K562 (cell line): ENCODE measurements around the gene BCCIP. TPM values are rescaled to one million over a fixed set of nuclear protein-coding genes. Genes with fewer than 3 reads are reported as not detected.

Source experiments
- ATAC-seq: fragments of 200-7000 bp; cut with Tn5 transposase; 3 replicates; pipeline ENCODE4 v1.9.1; 2020; ENCODE audit warnings: moderate library complexity
- BruUV-seq: library from RNA; stranded (reverse); fragments of 400-500 nt; replicated peaks from 2 replicates; lab custom pipeline; 2021; lab: Mats Ljungman, UMichigan
- CTCF ChIA-PET: fragments of 300-600 bp; formaldehyde crosslinking; extraction: SDS; loops from one replicate; lab custom pipeline; 2021; ENCODE audit warnings: low intra/inter-chr PET ratio; lab: Yijun Ruan, JAX
- POLR2A ChIA-PET: fragments of 300-600, 350-650 bp; sonication (Branson Sonifier 250); formaldehyde crosslinking; extraction: SDS; loops from one replicate; lab custom pipeline; 2021; ENCODE audit warnings: antibody characterized with exemption, inconsistent platforms; lab: Yijun Ruan, JAX
- DNase-seq, 4 experiments: peaks; one replicate each; pipeline versions ENCODE4 v3.0.0 to v3.0.0-alpha.2; 2011 to 2018; ENCODE audit warnings: low spot score in 3 of 4, mixed read lengths in 3 of 4; ENCODE audit errors: extremely low read depth in 1 of 4
- FAIRE-seq: peaks from 2 replicates; lab custom pipeline; 2011; peaks lifted over from hg19 to GRCh38; lab: Jason Lieb, UNC
- H2AFZ ChIP-seq: 2 replicates; pipeline ENCODE4 v1.6.0; 2011; ENCODE audit warnings: low read depth, low read length, control low read depth, inconsistent platforms
- H3K27ac ChIP-seq: fragments of 200-600 bp; 3 replicates; pipeline ENCODE4 v1.8.0; 2011; ENCODE audit warnings: low read depth, mild to moderate bottlenecking, control low read depth, inconsistent platforms, low read length, moderate library complexity, mixed read lengths; ENCODE audit errors: extremely low read depth
- H3K27me3 ChIP-seq, 2 experiments: fragments of 300-600 bp in 1 of 2; 2 replicates in 1 of 2; 3 replicates in 1 of 2; pipeline versions ENCODE4 v1.6.0 to v1.8.0; 2011; ENCODE audit warnings: inconsistent platforms in 2 of 2, low read length in 2 of 2, mild to moderate bottlenecking in 1 of 2, mixed read lengths in 1 of 2, moderate library complexity in 1 of 2; ENCODE audit not compliant: control insufficient read depth in 2 of 2, insufficient read depth in 2 of 2
- H3K36me3 ChIP-seq: fragments of 300-600 bp; 3 replicates; pipeline ENCODE4 v1.8.0; 2011; ENCODE audit warnings: mild to moderate bottlenecking, low read length, inconsistent platforms; ENCODE audit not compliant: control insufficient read depth, insufficient read depth
- H3K4me1 ChIP-seq, 2 experiments: fragments of 200-600 bp in 1 of 2; replicated peaks in 1 of 2; 2 replicates in 1 of 2; 3 replicates in 1 of 2; pipeline versions ENCODE4 v1.5.1 to v1.8.0; 2011; ENCODE audit warnings: inconsistent platforms in 2 of 2, low read length in 2 of 2, mild to moderate bottlenecking in 1 of 2, mixed read lengths in 1 of 2, moderate library complexity in 1 of 2; ENCODE audit not compliant: control insufficient read depth in 2 of 2, insufficient read depth in 2 of 2
- H3K4me2 ChIP-seq: 2 replicates; pipeline ENCODE4 v1.6.1; 2011; ENCODE audit warnings: low read length, control low read depth, inconsistent platforms, mixed read lengths; ENCODE audit not compliant: insufficient read depth
- H3K4me3 ChIP-seq: fragments of 200-600 bp; sonication (generic), shearing (Covaris generic); 2 replicates; pipeline ENCODE4 v1.5.1; 2016; ENCODE audit warnings: control low read depth, inconsistent platforms
- H3K79me2 ChIP-seq: fragments of 200-600 bp; 3 replicates; pipeline ENCODE4 v1.8.0; 2011; ENCODE audit warnings: low read length, inconsistent platforms; ENCODE audit not compliant: control insufficient read depth, insufficient read depth
- H3K9ac ChIP-seq, 2 experiments: 2 replicates each; pipeline versions ENCODE4 v1.6.0 to v1.6.1; 2011; ENCODE audit warnings: low read depth in 2 of 2, low read length in 2 of 2, control low read depth in 1 of 2, inconsistent platforms in 1 of 2, mild to moderate bottlenecking in 1 of 2, mixed read lengths in 1 of 2; ENCODE audit not compliant: insufficient read depth in 1 of 2
- H3K9me1 ChIP-seq: one replicate; pipeline ENCODE4 v1.6.0; 2011; ENCODE audit warnings: inconsistent platforms, mild to moderate bottlenecking, low read length, moderate library complexity; ENCODE audit not compliant: control insufficient read depth, insufficient read depth
- H3K9me3 ChIP-seq: replicated peaks from 2 replicates; pipeline ENCODE4 v1.5.1; 2011; ENCODE audit warnings: low read depth, low read length, inconsistent platforms; ENCODE audit not compliant: control insufficient read depth, insufficient read depth
- H4K20me1 ChIP-seq: replicated peaks from 2 replicates; pipeline ENCODE4 v1.6.1; 2011; ENCODE audit warnings: low read length, inconsistent platforms, mixed read lengths; ENCODE audit not compliant: control insufficient read depth, insufficient read depth
- ARHGAP35 ChIP-seq: fragments of 450-650 bp; IDR thresholded peaks from 2 replicates; pipeline ENCODE4 v1.6.1; 2018; ENCODE audit not compliant: partially characterized antibody
- ATF2 ChIP-seq: sonication (generic); formaldehyde crosslinking; IDR thresholded peaks from 2 replicates; pipeline ENCODE4 v1.8.1; 2022; ENCODE audit warnings: missing genetic modification reagents
- CREB5 ChIP-seq: fragments of 250-450 bp; sonication (Bioruptor Pico); IDR thresholded peaks from 2 replicates; pipeline ENCODE4 v1.5.0; 2020; ENCODE audit warnings: mild to moderate bottlenecking
- FOXJ2 ChIP-seq: fragments of 200-800 bp; sonication (Bioruptor generic); IDR thresholded peaks from 2 replicates; pipeline ENCODE4 v1.6.1; 2016; ENCODE audit warnings: missing genetic modification characterization, missing compliant biosample characterization
- HNRNPLL ChIP-seq: fragments of 200-400 bp; formaldehyde crosslinking; IDR thresholded peaks from 2 replicates; pipeline ENCODE4 v1.6.1; 2017; ENCODE audit warnings: low read length, low read depth, mild to moderate bottlenecking; ENCODE audit not compliant: poor library complexity, severe bottlenecking
- KLF13 ChIP-seq: fragments of 450-650 bp; IDR thresholded peaks from 2 replicates; pipeline ENCODE4 v1.6.1; 2016; ENCODE audit warnings: missing genetic modification characterization, low read depth, mild to moderate bottlenecking, missing compliant biosample characterization, moderate library complexity, borderline replicate concordance
- MEF2D ChIP-seq: conservative IDR thresholded peaks from 2 replicates; pipeline ENCODE4 v1.6.1; 2016; ENCODE audit warnings: low read depth, missing genetic modification characterization, missing compliant biosample characterization
- NBN ChIP-seq: fragments of 450-650 bp; IDR thresholded peaks from 2 replicates; pipeline ENCODE4 v1.6.1; 2016; ENCODE audit warnings: low read depth, mild to moderate bottlenecking
- ZNF354B ChIP-seq: fragments of 250-450 bp; sonication (Bioruptor Pico); IDR thresholded peaks from 2 replicates; pipeline ENCODE4 v1.4.0; 2020
- ZNF644 ChIP-seq: fragments of 200-800 bp; sonication (Bioruptor generic); IDR thresholded peaks from 2 replicates; pipeline ENCODE4 v1.6.1; 2016; ENCODE audit warnings: low read depth, missing genetic modification characterization, missing compliant biosample characterization
- whole genome bisulfite sequencing: fragments of 100-300 bp; shearing (Covaris generic); methylation state at CpG from one replicate; pipeline ENCODE4 v1.1.6; 2016; ENCODE audit warnings: low coverage, mixed read lengths; ENCODE audit not compliant: insufficient coverage; ENCODE audit errors: missing lambda C conversion rate; 5-methylcytosine and 5-hydroxymethylcytosine counted together
- in situ Hi-C: fragments of 300-500 bp; cut with MboI; formaldehyde crosslinking; loops from 4 replicates; pipeline ENCODE4 v1.15.0; 2018; ENCODE audit warnings: inconsistent platforms, mixed read lengths
- intact Hi-C: fragments of 100-400 bp; cut with micrococcal nuclease; formaldehyde crosslinking; loops from 2 replicates; pipeline ENCODE4 v1.14.2; 2022
- polyA plus RNA-seq, 8 experiments: library from polyadenylated mRNA; depleted of rRNA in 4 of 8; stranded (reverse) in 5 of 8; unstranded in 3 of 8; fragments of >200 nt; fragmentation: Nextera tagmentation in 2 of 8; fragmentation: Illumina TruSeq in 1 of 8; extraction: Ambion mirVana in 2 of 8; extraction: Trizol in 1 of 8; gene quantifications; 2 replicates each; pipeline versions ENCODE4 v1.2.1 to v1.2.3, GENCODE V29; 2011 to 2014; ENCODE audit warnings: inconsistent platforms in 1 of 8, missing spikeins in 1 of 8
- total RNA-seq, 7 experiments: library from RNA; depleted of rRNA in 6 of 7; stranded (reverse); fragments of >200 nt in 6 of 7; fragmentation: Illumina TruSeq in 2 of 7; extraction: Trizol in 2 of 7; gene quantifications; 2 replicates each; pipeline versions ENCODE4 v1.2.1 to v1.2.3, GENCODE V29; 2011 to 2021; ENCODE audit warnings: low replicate concordance in 1 of 7

The BCCIP gene
- total and polyA plus RNA-seq, 9 of the 15 experiments (the other 6 are each of a cell fraction or from before 2014, with no cell fraction given): 95.1 to 204 (median 163) TPM

DNA sequence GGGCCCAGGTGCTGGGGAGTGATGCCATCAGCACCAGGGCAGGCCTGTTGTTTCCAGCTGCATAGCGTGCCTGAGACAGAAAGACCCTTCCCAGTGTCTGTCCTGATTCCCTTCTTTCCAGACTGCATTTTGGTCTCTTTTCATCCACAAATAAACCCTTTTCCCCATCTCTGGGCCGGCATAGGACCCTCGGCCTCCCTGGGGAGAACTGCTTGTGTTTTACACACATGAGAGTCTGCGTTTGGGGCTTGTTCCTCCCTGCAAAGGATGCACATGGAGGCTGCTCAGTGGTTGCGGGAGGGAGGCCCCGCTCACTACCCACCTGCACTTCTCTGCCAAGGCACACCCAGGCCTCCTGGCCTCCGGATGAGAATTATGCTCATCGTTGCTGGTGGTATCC, 42.0 kb upstream of the BCCIP start:
- no peak overlapping the region; a peak in 1 of 4 replicates for H3K9ac ChIP-seq
- H3K4me1 ChIP-seq: no peaks in the 10 kb centered on the region
- FAIRE-seq (no peak), ATAC-seq (no peak)
- CTCF ChIA-PET: no interaction called here
- no peak overlapping the region for H2AFZ ChIP-seq
- no peaks in the 10 kb centered on the region for H3K27me3 ChIP-seq
- no peaks in the 10 kb centered on the region for H4K20me1 ChIP-seq
- H3K4me3 ChIP-seq: no peak overlapping the region
- H3K9me1 ChIP-seq: no peaks in the 10 kb centered on the region
- H3K4me2 ChIP-seq: no peak overlapping the region
- intact Hi-C loops: no loop called here
- 38% methylated on average over 7 of the region's 8 CpGs for WGBS
- no peaks in the 10 kb centered on the region for H3K9me3 ChIP-seq
- H3K36me3 ChIP-seq: no peaks in the 10 kb centered on the region
- TF ChIP-seq ZNF644 (tag): no peak
- no peak for TF ChIP-seq ATF2
- no peak for TF ChIP-seq HNRNPLL
- TF ChIP-seq ARHGAP35: no peak
- TF ChIP-seq FOXJ2 (tag): no peak
- no peak for TF ChIP-seq ZNF354B (CRISPR knock-in tag)
- TF ChIP-seq KLF13 (tag): no peak
- TF ChIP-seq CREB5 (CRISPR knock-in tag): no peak
- no peak for TF ChIP-seq MEF2D (tag)
- TF ChIP-seq NBN: no peak
- TF ChIP-seq, all 486 proteins: peak for 0
- no peaks in the 10 kb centered on the region for H3K79me2 ChIP-seq
- POLR2A ChIA-PET: interaction anchor here (0.9 kb wide), 1 partner anchor 22 kb away, joined by 4 read pairs; no protein-coding TSS in a partner anchor
- BruUV-seq: no TSS peak
- no peak overlapping the region for H3K27ac ChIP-seq
- in situ Hi-C loops: no loop called here
- no peak for DNase-seq
